Middle frontal gyrus (tissue), 1 donor: ENCODE data around the gene KCNN3.
"Not testable (repeated sequence)": the region's sequence is repeated elsewhere in the genome, so short reads cannot be mapped to it uniquely, and the experiment has no call there.

Source experiments
- DNase-seq: peaks from one replicate; pipeline ENCODE4 v3.0.0-alpha.2; 2015; ENCODE audit warnings: low spot score; ENCODE audit errors: extremely low spot score

The KCNN3 gene

GRCh38 chr1:154870115-154870571, at the start of gene KCNN3:
Gene KCNN3 (minus strand): TSS chr1:154870281. CDS start chr1:154869964, 317 bp downstream.
- DNase-seq = peak; percentile 97

GRCh38 chr1:154913273-154913672, 43.2 kb upstream of the KCNN3 start:
- no peak for DNase-seq

- no peak for DNase-seq
These were observed 42.7 kb upstream of the KCNN3 start for GRCh38 chr1:154912755-154913154.

GRCh38 chr1:154911691-154912550, 41.8 kb upstream of the KCNN3 start:
- DNase-seq = no peak

GRCh38 chr1:154910851-154911250, 40.8 kb upstream of the KCNN3 start:
- no peak for DNase-seq

- no peak for DNase-seq
These were observed 38.9 kb upstream of the KCNN3 start for GRCh38 chr1:154908937-154909336.

- DNase-seq = not testable (repeated sequence)
These were observed 38.0 kb upstream of the KCNN3 start for GRCh38 chr1:154908129-154908528.

- no peak for DNase-seq
These were observed 36.6 kb upstream of the KCNN3 start for GRCh38 chr1:154906621-154907081.

GRCh38 chr1:154902938-154903566, 33.0 kb upstream of the KCNN3 start:
- no peak for DNase-seq

GRCh38 chr1:154901591-154901990, 31.5 kb upstream of the KCNN3 start:
- no peak for DNase-seq

GRCh38 chr1:154899041-154899440, 29.0 kb upstream of the KCNN3 start:
- no peak for DNase-seq

GRCh38 chr1:154896771-154897286, 26.7 kb upstream of the KCNN3 start:
- peak; percentile 10 for DNase-seq

GRCh38 chr1:154895798-154896197, 25.7 kb upstream of the KCNN3 start:
- no peak for DNase-seq

- no peak for DNase-seq
These were observed 21.4 kb upstream of the KCNN3 start for GRCh38 chr1:154891452-154891851.

GRCh38 chr1:154888757-154889156, 18.7 kb upstream of the KCNN3 start:
- no peak for DNase-seq

- no peak for DNase-seq
These were observed 16.4 kb upstream of the KCNN3 start for GRCh38 chr1:154886281-154887015.

- DNase-seq = no peak
These were observed 15.0 kb upstream of the KCNN3 start for GRCh38 chr1:154884869-154885701.

- no peak for DNase-seq
These were observed 14.1 kb upstream of the KCNN3 start for GRCh38 chr1:154883919-154884868.

GRCh38 chr1:154881820-154882535, 11.9 kb upstream of the KCNN3 start:
- DNase-seq = no peak
